ENCODE measurements around the gene TMEM41B.
A peak's percentile ranks its signal among the peaks of the same experiment; 100 is the strongest.
"Not testable (repeated sequence)": the region's sequence is repeated elsewhere in the genome, so short reads cannot be mapped to it uniquely, and the experiment has no call there.

The TMEM41B gene

GRCh38 chr11:9314291-9315077, at the start of gene TMEM41B:
TMEM41B (minus strand) TSS chr11:9314593; CDS start chr11:9314441, 152 bp downstream.
- peak; percentile 99 for DNase-seq

GRCh38 chr11:9362393-9362863, 48.0 kb upstream of the TMEM41B start:
- DNase-seq, result no peak

- not testable (repeated sequence) for DNase-seq
Observed at GRCh38 chr11:9360862-9361622, 46.6 kb upstream of the TMEM41B start.

GRCh38 chr11:9357041-9357440, 42.6 kb upstream of the TMEM41B start:
- DNase-seq, result no peak

GRCh38 chr11:9351321-9351881, 37.0 kb upstream of the TMEM41B start:
- DNase-seq, result no peak

GRCh38 chr11:9347779-9348178, 33.4 kb upstream of the TMEM41B start:
- DNase-seq, result not testable (repeated sequence)

GRCh38 chr11:9347100-9347499, 32.7 kb upstream of the TMEM41B start:
- no peak for DNase-seq

- no peak for DNase-seq
Observed at GRCh38 chr11:9344061-9344680, 29.8 kb upstream of the TMEM41B start.

GRCh38 chr11:9341638-9342178, 27.3 kb upstream of the TMEM41B start:
- DNase-seq, result no peak

- DNase-seq, result no peak
Observed at GRCh38 chr11:9332655-9333054, 18.3 kb upstream of the TMEM41B start.

- DNase-seq, result no peak
Observed at GRCh38 chr11:9330387-9331384, 16.3 kb upstream of the TMEM41B start.

GRCh38 chr11:9320047-9320446, 5.7 kb upstream of the TMEM41B start:
- DNase-seq, result no peak

GRCh38 chr11:9319377-9320001, 5.1 kb upstream of the TMEM41B start:
- DNase-seq, result not testable (repeated sequence)

GRCh38 chr11:9318442-9319376, 4.3 kb upstream of the TMEM41B start:
- DNase-seq, result not testable (repeated sequence)

- DNase-seq, result no peak
Observed at GRCh38 chr11:9316334-9316733, 1.9 kb upstream of the TMEM41B start.

- no peak for DNase-seq
Observed at GRCh38 chr11:9315078-9315688, 790 bp upstream of the TMEM41B start.

GRCh38 chr11:9313648-9314290, 624 bp downstream of the TMEM41B start:
- DNase-seq, result no peak

GRCh38 chr11:9310485-9311090, 3.8 kb downstream of the TMEM41B start:
- no peak for DNase-seq

Measured in COR-L47 (cell line).